Measurements from ENCODE around the gene TNFSF13B. TPM values are rescaled to one million over a fixed set of nuclear protein-coding genes. Genes with fewer than 3 reads are reported as not detected.

The TNFSF13B gene
- total RNA-seq, 1 donor from 2014 or later: 0.47 TPM

GRCh38 chr13:108227651-108228272 lies 41.8 kb upstream of the TNFSF13B start:
- no peak for DNase-seq
- peak; percentile 93 for TF ChIP-seq CTCF (IDR thresholded peaks at IDR 0.05; ENCODE audit: partially characterized antibody, unreplicated experiment)
- no peaks in the 10 kb centered on the region for H3K9me3 Mint-ChIP-seq (ENCODE audit: unreplicated experiment)
- H3K27me3 Mint-ChIP-seq (ENCODE audit: unreplicated experiment): no peaks in the 10 kb centered on the region
- H3K27ac Mint-ChIP-seq (ENCODE audit: unreplicated experiment): no peak overlapping the region
- H3K36me3 Mint-ChIP-seq (ENCODE audit: unreplicated experiment): no peaks in the 10 kb centered on the region
- H3K4me1 Mint-ChIP-seq (ENCODE audit: low read depth, unreplicated experiment): peaks cover 16% of the 10 kb centered on the region
- no peak overlapping the region for H3K4me3 Mint-ChIP-seq (ENCODE audit: unreplicated experiment)

DNA sequence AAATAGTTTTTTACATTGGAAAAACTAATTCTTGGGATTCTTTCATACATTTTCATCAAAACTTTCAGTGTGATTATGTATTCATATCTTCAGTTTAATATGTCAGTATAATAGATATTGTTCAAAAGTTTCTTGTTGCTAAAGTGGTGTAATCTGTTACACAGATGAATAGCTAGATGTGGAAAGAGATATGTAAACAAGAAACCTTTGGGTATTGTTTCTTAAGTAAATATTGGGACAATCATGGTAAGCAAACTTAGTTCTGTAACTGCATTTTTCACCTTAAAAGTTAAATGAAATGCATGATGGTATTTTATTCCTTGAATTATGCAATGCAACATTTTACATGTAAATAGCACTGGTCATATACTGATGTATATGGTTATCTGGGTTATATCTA lies 39.1 kb upstream of the TNFSF13B start:
- Mint-ChIP-seq H3K4me3 (ENCODE audit: unreplicated experiment) (no peak overlapping the region), H3K9me3 (ENCODE audit: unreplicated experiment) (no peaks in the 10 kb centered on the region), H3K27ac (ENCODE audit: unreplicated experiment) (no peak overlapping the region), H3K36me3 (ENCODE audit: unreplicated experiment) (no peaks in the 10 kb centered on the region), H3K27me3 (ENCODE audit: unreplicated experiment) (no peaks in the 10 kb centered on the region), H3K4me1 (ENCODE audit: low read depth, unreplicated experiment) (peaks cover 16% of the 10 kb centered on the region)
- no peak for DNase-seq
- no peak for TF ChIP-seq CTCF (IDR thresholded peaks at IDR 0.05; ENCODE audit: partially characterized antibody, unreplicated experiment)

DNA sequence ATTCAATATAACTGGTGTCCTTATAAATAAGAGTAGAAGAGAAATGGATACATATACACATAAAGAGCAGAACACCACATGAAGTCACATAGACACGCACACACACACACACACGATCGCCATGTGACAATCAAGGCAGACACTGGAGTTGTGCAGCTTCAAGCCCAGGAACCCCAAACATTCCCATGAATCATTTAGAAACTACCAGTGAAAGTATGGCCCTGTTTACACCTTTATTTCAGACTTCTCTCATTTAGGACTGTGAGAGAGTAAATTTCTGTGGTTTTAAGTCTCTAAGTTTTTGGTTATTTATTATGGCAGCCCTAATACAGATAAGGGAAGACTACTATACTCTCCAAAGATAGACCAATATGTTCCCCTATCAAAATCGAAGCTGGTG lies 20.4 kb upstream of the TNFSF13B start:
- Mint-ChIP-seq H3K27me3 (ENCODE audit: unreplicated experiment) (no peaks in the 10 kb centered on the region), H3K9me3 (ENCODE audit: unreplicated experiment) (peaks cover 2% of the 10 kb centered on the region), H3K4me1 (ENCODE audit: low read depth, unreplicated experiment) (no peaks in the 10 kb centered on the region), H3K36me3 (ENCODE audit: unreplicated experiment) (peaks cover 4% of the 10 kb centered on the region), H3K27ac (ENCODE audit: unreplicated experiment) (no peak overlapping the region), H3K4me3 (ENCODE audit: unreplicated experiment) (no peak overlapping the region)
- no peak for DNase-seq
- TF ChIP-seq CTCF (IDR thresholded peaks at IDR 0.05; ENCODE audit: partially characterized antibody, unreplicated experiment): no peak

DNA sequence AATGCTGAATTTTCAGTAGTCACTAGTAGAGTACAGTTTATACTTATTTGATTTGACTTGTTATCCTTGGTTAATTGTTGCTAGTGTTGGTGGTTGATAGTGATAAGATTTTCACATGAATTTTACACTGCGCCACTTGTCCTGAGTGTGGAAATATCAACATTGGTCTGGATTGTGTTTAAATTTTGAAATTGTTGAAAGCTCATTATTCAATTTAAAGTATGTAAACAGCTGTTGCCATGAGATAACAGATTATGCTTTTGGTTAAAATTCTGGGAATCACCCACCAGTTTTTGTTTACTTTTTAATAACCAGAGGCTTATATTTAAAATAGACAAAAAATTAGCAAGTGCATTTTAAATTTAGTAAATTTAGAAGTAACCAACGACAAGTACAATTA lies 12.3 kb upstream of the TNFSF13B start:
- no peaks in the 10 kb centered on the region for H3K27me3 Mint-ChIP-seq (ENCODE audit: unreplicated experiment)
- no peak for DNase-seq
- H3K27ac Mint-ChIP-seq (ENCODE audit: unreplicated experiment): no peak overlapping the region
- no peak overlapping the region for H3K4me3 Mint-ChIP-seq (ENCODE audit: unreplicated experiment)
- no peaks in the 10 kb centered on the region for H3K9me3 Mint-ChIP-seq (ENCODE audit: unreplicated experiment)
- no peaks in the 10 kb centered on the region for H3K36me3 Mint-ChIP-seq (ENCODE audit: unreplicated experiment)
- TF ChIP-seq CTCF (IDR thresholded peaks at IDR 0.05; ENCODE audit: partially characterized antibody, unreplicated experiment): no peak
- H3K4me1 Mint-ChIP-seq (ENCODE audit: low read depth, unreplicated experiment): no peaks in the 10 kb centered on the region

- no peaks in the 10 kb centered on the region for H3K27me3 Mint-ChIP-seq (ENCODE audit: unreplicated experiment)
- no peak overlapping the region for H3K27ac Mint-ChIP-seq (ENCODE audit: unreplicated experiment)
- H3K4me1 Mint-ChIP-seq (ENCODE audit: low read depth, unreplicated experiment): peaks cover 2% of the 10 kb centered on the region
- no peak for TF ChIP-seq CTCF (IDR thresholded peaks at IDR 0.05; ENCODE audit: partially characterized antibody, unreplicated experiment)
- H3K9me3 Mint-ChIP-seq (ENCODE audit: unreplicated experiment): no peaks in the 10 kb centered on the region
- H3K36me3 Mint-ChIP-seq (ENCODE audit: unreplicated experiment): no peaks in the 10 kb centered on the region
- no peak for DNase-seq
- H3K4me3 Mint-ChIP-seq (ENCODE audit: unreplicated experiment): no peak overlapping the region
Measured at GRCh38 chr13:108263621-108264355, 5.7 kb upstream of the TNFSF13B start.

All from glutamatergic neuron (in vitro differentiated cells).